A673 (cell line): Measurements from ENCODE around the gene AKAP5.

Experiments used
- CTCF ChIP-seq: fragments of 300-800, 200-600 bp; sonication (generic); conservative IDR thresholded peaks from 2 replicates; pipeline ENCODE4 v1.5.1; 2017; ENCODE audit warnings: low read depth, mild to moderate bottlenecking, antibody characterized with exemption, low read length, moderate library complexity, mixed read lengths
- EZH2 ChIP-seq: fragments of 200-600 bp; sonication (generic); IDR thresholded peaks from 2 replicates; pipeline ENCODE4 v1.6.1; 2017; ENCODE audit warnings: borderline replicate concordance, low read depth, mild to moderate bottlenecking, mixed read lengths, antibody characterized with exemption, low read length; ENCODE audit not compliant: poor library complexity, severe bottlenecking

DNA sequence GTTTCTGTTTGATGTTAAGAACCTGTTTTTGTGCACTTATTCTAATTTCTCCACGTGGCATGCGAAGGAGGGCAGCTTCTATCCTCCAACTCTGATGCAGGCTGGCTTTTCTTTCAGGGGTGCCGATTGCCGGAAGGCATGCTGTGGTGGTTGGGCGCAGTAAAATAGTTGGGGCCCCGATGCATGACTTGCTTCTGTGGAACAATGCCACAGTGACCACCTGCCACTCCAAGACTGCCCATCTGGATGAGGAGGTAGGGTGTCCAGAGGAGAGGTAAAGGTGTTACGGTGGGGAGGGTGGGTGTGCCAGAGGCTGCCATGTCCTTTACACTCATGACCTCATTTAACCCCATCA lies 47.6 kb upstream of the AKAP5 start:
- TF ChIP-seq CTCF (no peak), EZH2 (no peak)
